WTC11 (cell line): ENCODE measurements around the gene MYH10. TPM values are rescaled to one million over a fixed set of nuclear protein-coding genes. Genes with fewer than 3 reads are reported as not detected.

ENCODE experiments used
- ATAC-seq: fragments of 200-7000 bp; cut with Tn5 transposase; 2 replicates; pipeline ENCODE4 v1.10.0; 2021; ENCODE audit warnings: mild to moderate bottlenecking, moderate library complexity
- CTCF ChIA-PET: fragments of 300-600 bp; sonication (Branson Sonifier 250); formaldehyde crosslinking; loops from one replicate; lab custom pipeline; 2021; ENCODE audit warnings: antibody characterized with exemption; lab: Charles Lee
- POLR2A ChIA-PET: fragments of 350-600 bp; sonication (Branson Sonifier 250); formaldehyde crosslinking; loops from one replicate; lab custom pipeline; 2021; ENCODE audit warnings: antibody characterized with exemption; lab: Charles Lee
- DNase-seq: peaks from one replicate; pipeline ENCODE4 v3.0.0; 2021; ENCODE audit warnings: low spot score
- H3K27ac Mint-ChIP-seq: 2 replicates; pipeline ENCODE4 v1.8.0; 2021; ENCODE audit warnings: mixed read lengths
- H3K27me3 Mint-ChIP-seq: 2 replicates; pipeline ENCODE4 v1.8.0; 2021; ENCODE audit warnings: low read depth, mild to moderate bottlenecking, moderate library complexity, mixed read lengths
- H3K36me3 Mint-ChIP-seq: 2 replicates; pipeline ENCODE4 v1.8.0; 2021; ENCODE audit warnings: mixed read lengths
- H3K4me1 Mint-ChIP-seq: 2 replicates; pipeline ENCODE4 v1.8.0; 2022; ENCODE audit warnings: mixed read lengths
- H3K4me3 Mint-ChIP-seq: 2 replicates; pipeline ENCODE4 v1.8.0; 2021; ENCODE audit warnings: mild to moderate bottlenecking, moderate library complexity, mixed read lengths
- H3K9me3 Mint-ChIP-seq: 2 replicates; pipeline ENCODE4 v1.8.0; 2021; ENCODE audit warnings: mixed read lengths
- ETV6 ChIP-seq: sonication (generic); formaldehyde crosslinking; IDR thresholded peaks from 2 replicates; pipeline ENCODE4 v1.8.1; 2022; ENCODE audit warnings: mild to moderate bottlenecking, missing genetic modification reagents
- FOXP1 ChIP-seq: sonication (generic); formaldehyde crosslinking; IDR thresholded peaks from 2 replicates; pipeline ENCODE4 v1.8.0; 2022; ENCODE audit warnings: missing genetic modification reagents, mild to moderate bottlenecking, moderate library complexity, borderline replicate concordance
- KAT7 ChIP-seq: sonication (generic); formaldehyde crosslinking; IDR thresholded peaks from 2 replicates; pipeline ENCODE4 v1.8.1; 2023; ENCODE audit warnings: missing genetic modification reagents, mild to moderate bottlenecking, borderline replicate concordance
- NFE2L1 ChIP-seq: sonication (generic); formaldehyde crosslinking; IDR thresholded peaks from 2 replicates; pipeline ENCODE4 v1.8.1; 2023; ENCODE audit warnings: missing genetic modification reagents
- NFYB ChIP-seq: sonication (generic); formaldehyde crosslinking; conservative IDR thresholded peaks from 2 replicates; pipeline ENCODE4 v1.8.0; 2022; ENCODE audit warnings: low read depth, missing genetic modification reagents
- TP53 ChIP-seq: sonication (generic); formaldehyde crosslinking; IDR thresholded peaks from 2 replicates; pipeline ENCODE4 v1.8.1; 2023; ENCODE audit warnings: mild to moderate bottlenecking, missing genetic modification reagents
- ZNF232 ChIP-seq: sonication (generic); formaldehyde crosslinking; IDR thresholded peaks from 2 replicates; pipeline ENCODE4 v1.8.0; 2022; ENCODE audit warnings: mild to moderate bottlenecking, missing genetic modification reagents
- ZNF396 ChIP-seq: fragments of 250-450 bp; sonication (Bioruptor Pico); IDR thresholded peaks from 2 replicates; pipeline ENCODE4 v1.8.0; 2021; ENCODE audit warnings: mild to moderate bottlenecking, moderate library complexity, borderline replicate concordance
- ZNF671 ChIP-seq: fragments of 250-450 bp; sonication (Bioruptor Pico); IDR thresholded peaks from 2 replicates; pipeline ENCODE4 v1.8.0; 2021; ENCODE audit warnings: mild to moderate bottlenecking
- total RNA-seq: library from RNA; stranded (reverse); gene quantifications from 3 replicates; pipeline ENCODE4 v1.2.3, GENCODE V29; 2021
- TF ChIP-seq, protein P1 (sequence below): sonication (generic); formaldehyde crosslinking; IDR thresholded peaks from 2 replicates; pipeline ENCODE4 v1.8.0; 2023; ENCODE audit warnings: missing genetic modification reagents, mild to moderate bottlenecking, borderline replicate concordance
- TF ChIP-seq, protein P2 (sequence below): fragments of 250-450 bp; sonication (Bioruptor Pico); IDR thresholded peaks from 2 replicates; pipeline ENCODE4 v1.9.0; 2021; ENCODE audit warnings: mild to moderate bottlenecking
- TF ChIP-seq, protein P3 (sequence below): sonication (generic); formaldehyde crosslinking; IDR thresholded peaks from 2 replicates; pipeline ENCODE4 v1.8.1; 2023; ENCODE audit warnings: mild to moderate bottlenecking, missing genetic modification reagents
- TF ChIP-seq, protein P4 (sequence below): fragments of 250-450 bp; sonication (Bioruptor Pico); IDR thresholded peaks from 2 replicates; pipeline ENCODE4 v2.1.2; 2022; ENCODE audit warnings: mild to moderate bottlenecking, moderate library complexity
- TF ChIP-seq, protein P5 (sequence below): sonication (generic); formaldehyde crosslinking; IDR thresholded peaks from 2 replicates; pipeline ENCODE4 v1.8.0; 2022; ENCODE audit warnings: missing genetic modification reagents
- TF ChIP-seq, protein P6 (sequence below): sonication (generic); formaldehyde crosslinking; conservative IDR thresholded peaks from 2 replicates; pipeline ENCODE4 v1.8.1; 2022; ENCODE audit warnings: mild to moderate bottlenecking, missing genetic modification reagents
- TF ChIP-seq, protein P7 (sequence below): sonication (generic); formaldehyde crosslinking; IDR thresholded peaks from 2 replicates; pipeline ENCODE4 v1.8.1; 2023; ENCODE audit warnings: mild to moderate bottlenecking, moderate library complexity, missing genetic modification reagents
- TF ChIP-seq, protein P8 (sequence below): sonication (generic); formaldehyde crosslinking; IDR thresholded peaks from 2 replicates; pipeline ENCODE4 v1.8.1; 2023; ENCODE audit warnings: mild to moderate bottlenecking, missing genetic modification reagents
- TF ChIP-seq, protein P9 (sequence below): fragments of 250-450 bp; sonication (Bioruptor Pico); IDR thresholded peaks from 2 replicates; pipeline ENCODE4 v1.9.0; 2021; ENCODE audit warnings: moderate library complexity, mild to moderate bottlenecking, inconsistent platforms, borderline replicate concordance

MYH10 gene
- total RNA-seq, 1 experiment from 2014 or later = 231 TPM

DNA sequence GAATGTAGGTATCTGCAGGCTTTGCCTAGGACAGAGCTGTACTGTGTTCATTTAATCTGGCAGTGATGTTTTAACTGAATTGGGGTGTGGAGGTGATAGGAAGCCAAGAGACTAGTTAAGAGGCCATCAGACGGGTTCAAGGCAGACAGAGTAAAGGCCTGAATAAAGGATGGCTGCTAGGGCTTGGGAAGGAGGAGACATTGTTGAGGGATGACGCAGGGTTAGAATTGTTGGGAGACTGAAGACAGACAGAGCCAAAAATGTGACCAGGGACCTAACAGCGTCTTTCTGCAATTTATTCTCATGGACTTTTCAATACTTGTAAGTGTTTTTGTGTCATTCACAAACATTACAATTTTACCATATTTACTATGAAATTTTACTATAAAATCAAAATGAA lies 48.6 kb upstream of the MYH10 start:
- no peak for ATAC-seq
- ChIA-PET POLR2A (no interaction called here), CTCF (interaction anchor here (0.7 kb wide), 1 partner anchor 19 kb away, joined by 3 read pairs; no protein-coding TSS in a partner anchor)
- no peak overlapping the region for H3K27ac Mint-ChIP-seq
- peaks cover 9% of the 10 kb centered on the region for H3K9me3 Mint-ChIP-seq
- TF ChIP-seq, protein P1, sequence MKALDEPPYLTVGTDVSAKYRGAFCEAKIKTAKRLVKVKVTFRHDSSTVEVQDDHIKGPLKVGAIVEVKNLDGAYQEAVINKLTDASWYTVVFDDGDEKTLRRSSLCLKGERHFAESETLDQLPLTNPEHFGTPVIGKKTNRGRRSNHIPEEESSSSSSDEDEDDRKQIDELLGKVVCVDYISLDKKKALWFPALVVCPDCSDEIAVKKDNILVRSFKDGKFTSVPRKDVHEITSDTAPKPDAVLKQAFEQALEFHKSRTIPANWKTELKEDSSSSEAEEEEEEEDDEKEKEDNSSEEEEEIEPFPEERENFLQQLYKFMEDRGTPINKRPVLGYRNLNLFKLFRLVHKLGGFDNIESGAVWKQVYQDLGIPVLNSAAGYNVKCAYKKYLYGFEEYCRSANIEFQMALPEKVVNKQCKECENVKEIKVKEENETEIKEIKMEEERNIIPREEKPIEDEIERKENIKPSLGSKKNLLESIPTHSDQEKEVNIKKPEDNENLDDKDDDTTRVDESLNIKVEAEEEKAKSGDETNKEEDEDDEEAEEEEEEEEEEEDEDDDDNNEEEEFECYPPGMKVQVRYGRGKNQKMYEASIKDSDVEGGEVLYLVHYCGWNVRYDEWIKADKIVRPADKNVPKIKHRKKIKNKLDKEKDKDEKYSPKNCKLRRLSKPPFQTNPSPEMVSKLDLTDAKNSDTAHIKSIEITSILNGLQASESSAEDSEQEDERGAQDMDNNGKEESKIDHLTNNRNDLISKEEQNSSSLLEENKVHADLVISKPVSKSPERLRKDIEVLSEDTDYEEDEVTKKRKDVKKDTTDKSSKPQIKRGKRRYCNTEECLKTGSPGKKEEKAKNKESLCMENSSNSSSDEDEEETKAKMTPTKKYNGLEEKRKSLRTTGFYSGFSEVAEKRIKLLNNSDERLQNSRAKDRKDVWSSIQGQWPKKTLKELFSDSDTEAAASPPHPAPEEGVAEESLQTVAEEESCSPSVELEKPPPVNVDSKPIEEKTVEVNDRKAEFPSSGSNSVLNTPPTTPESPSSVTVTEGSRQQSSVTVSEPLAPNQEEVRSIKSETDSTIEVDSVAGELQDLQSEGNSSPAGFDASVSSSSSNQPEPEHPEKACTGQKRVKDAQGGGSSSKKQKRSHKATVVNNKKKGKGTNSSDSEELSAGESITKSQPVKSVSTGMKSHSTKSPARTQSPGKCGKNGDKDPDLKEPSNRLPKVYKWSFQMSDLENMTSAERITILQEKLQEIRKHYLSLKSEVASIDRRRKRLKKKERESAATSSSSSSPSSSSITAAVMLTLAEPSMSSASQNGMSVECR = no peak
- TF ChIP-seq, protein P2, sequence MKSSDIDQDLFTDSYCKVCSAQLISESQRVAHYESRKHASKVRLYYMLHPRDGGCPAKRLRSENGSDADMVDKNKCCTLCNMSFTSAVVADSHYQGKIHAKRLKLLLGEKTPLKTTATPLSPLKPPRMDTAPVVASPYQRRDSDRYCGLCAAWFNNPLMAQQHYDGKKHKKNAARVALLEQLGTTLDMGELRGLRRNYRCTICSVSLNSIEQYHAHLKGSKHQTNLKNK = no peak
- TF ChIP-seq, protein P3, sequence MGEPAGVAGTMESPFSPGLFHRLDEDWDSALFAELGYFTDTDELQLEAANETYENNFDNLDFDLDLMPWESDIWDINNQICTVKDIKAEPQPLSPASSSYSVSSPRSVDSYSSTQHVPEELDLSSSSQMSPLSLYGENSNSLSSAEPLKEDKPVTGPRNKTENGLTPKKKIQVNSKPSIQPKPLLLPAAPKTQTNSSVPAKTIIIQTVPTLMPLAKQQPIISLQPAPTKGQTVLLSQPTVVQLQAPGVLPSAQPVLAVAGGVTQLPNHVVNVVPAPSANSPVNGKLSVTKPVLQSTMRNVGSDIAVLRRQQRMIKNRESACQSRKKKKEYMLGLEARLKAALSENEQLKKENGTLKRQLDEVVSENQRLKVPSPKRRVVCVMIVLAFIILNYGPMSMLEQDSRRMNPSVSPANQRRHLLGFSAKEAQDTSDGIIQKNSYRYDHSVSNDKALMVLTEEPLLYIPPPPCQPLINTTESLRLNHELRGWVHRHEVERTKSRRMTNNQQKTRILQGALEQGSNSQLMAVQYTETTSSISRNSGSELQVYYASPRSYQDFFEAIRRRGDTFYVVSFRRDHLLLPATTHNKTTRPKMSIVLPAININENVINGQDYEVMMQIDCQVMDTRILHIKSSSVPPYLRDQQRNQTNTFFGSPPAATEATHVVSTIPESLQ (CRISPR knock-in tag) = no peak
- TF ChIP-seq, protein P4, sequence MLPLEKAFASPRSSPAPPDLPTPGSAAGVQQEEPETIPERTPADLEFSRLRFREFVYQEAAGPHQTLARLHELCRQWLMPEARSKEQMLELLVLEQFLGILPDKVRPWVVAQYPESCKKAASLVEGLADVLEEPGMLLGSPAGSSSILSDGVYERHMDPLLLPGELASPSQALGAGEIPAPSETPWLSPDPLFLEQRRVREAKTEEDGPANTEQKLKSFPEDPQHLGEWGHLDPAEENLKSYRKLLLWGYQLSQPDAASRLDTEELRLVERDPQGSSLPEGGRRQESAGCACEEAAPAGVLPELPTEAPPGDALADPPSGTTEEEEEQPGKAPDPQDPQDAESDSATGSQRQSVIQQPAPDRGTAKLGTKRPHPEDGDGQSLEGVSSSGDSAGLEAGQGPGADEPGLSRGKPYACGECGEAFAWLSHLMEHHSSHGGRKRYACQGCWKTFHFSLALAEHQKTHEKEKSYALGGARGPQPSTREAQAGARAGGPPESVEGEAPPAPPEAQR (CRISPR knock-in tag) = no peak
- TF ChIP-seq ZNF671 (CRISPR knock-in tag) (no peak), ETV6 (CRISPR knock-in tag) (no peak), NFYB (CRISPR knock-in tag) (no peak), ZNF232 (no peak), FOXP1 (CRISPR knock-in tag) (no peak), ZNF396 (CRISPR knock-in tag) (no peak), NFE2L1 (no peak), KAT7 (CRISPR knock-in tag) (no peak), TP53 (CRISPR knock-in tag) (no peak)
- TF ChIP-seq, protein P5, sequence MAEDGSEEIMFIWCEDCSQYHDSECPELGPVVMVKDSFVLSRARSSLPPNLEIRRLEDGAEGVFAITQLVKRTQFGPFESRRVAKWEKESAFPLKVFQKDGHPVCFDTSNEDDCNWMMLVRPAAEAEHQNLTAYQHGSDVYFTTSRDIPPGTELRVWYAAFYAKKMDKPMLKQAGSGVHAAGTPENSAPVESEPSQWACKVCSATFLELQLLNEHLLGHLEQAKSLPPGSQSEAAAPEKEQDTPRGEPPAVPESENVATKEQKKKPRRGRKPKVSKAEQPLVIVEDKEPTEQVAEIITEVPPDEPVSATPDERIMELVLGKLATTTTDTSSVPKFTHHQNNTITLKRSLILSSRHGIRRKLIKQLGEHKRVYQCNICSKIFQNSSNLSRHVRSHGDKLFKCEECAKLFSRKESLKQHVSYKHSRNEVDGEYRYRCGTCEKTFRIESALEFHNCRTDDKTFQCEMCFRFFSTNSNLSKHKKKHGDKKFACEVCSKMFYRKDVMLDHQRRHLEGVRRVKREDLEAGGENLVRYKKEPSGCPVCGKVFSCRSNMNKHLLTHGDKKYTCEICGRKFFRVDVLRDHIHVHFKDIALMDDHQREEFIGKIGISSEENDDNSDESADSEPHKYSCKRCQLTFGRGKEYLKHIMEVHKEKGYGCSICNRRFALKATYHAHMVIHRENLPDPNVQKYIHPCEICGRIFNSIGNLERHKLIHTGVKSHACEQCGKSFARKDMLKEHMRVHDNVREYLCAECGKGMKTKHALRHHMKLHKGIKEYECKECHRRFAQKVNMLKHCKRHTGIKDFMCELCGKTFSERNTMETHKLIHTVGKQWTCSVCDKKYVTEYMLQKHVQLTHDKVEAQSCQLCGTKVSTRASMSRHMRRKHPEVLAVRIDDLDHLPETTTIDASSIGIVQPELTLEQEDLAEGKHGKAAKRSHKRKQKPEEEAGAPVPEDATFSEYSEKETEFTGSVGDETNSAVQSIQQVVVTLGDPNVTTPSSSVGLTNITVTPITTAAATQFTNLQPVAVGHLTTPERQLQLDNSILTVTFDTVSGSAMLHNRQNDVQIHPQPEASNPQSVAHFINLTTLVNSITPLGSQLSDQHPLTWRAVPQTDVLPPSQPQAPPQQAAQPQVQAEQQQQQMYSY (CRISPR knock-in tag) = no peak
- TF ChIP-seq, protein P6, sequence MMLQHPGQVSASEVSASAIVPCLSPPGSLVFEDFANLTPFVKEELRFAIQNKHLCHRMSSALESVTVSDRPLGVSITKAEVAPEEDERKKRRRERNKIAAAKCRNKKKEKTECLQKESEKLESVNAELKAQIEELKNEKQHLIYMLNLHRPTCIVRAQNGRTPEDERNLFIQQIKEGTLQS (CRISPR knock-in tag) = no peak
- TF ChIP-seq, protein P7, sequence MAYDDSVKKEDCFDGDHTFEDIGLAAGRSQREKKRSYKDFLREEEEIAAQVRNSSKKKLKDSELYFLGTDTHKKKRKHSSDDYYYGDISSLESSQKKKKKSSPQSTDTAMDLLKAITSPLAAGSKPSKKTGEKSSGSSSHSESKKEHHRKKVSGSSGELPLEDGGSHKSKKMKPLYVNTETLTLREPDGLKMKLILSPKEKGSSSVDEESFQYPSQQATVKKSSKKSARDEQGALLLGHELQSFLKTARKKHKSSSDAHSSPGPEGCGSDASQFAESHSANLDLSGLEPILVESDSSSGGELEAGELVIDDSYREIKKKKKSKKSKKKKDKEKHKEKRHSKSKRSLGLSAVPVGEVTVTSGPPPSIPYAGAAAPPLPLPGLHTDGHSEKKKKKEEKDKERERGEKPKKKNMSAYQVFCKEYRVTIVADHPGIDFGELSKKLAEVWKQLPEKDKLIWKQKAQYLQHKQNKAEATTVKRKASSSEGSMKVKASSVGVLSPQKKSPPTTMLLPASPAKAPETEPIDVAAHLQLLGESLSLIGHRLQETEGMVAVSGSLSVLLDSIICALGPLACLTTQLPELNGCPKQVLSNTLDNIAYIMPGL (CRISPR knock-in tag) = no peak
- TF ChIP-seq, protein P8, sequence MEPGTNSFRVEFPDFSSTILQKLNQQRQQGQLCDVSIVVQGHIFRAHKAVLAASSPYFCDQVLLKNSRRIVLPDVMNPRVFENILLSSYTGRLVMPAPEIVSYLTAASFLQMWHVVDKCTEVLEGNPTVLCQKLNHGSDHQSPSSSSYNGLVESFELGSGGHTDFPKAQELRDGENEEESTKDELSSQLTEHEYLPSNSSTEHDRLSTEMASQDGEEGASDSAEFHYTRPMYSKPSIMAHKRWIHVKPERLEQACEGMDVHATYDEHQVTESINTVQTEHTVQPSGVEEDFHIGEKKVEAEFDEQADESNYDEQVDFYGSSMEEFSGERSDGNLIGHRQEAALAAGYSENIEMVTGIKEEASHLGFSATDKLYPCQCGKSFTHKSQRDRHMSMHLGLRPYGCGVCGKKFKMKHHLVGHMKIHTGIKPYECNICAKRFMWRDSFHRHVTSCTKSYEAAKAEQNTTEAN (CRISPR knock-in tag) = no peak
- TF ChIP-seq, protein P9, sequence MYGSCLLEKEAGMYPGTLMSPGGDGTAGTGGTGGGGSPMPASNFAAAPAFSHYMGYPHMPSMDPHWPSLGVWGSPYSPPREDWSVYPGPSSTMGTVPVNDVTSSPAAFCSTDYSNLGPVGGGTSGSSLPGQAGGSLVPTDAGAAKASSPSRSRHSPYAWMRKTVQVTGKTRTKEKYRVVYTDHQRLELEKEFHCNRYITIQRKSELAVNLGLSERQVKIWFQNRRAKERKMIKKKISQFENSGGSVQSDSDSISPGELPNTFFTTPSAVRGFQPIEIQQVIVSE (CRISPR knock-in tag) = no peak
- H3K4me1 Mint-ChIP-seq = peaks cover 25% of the 10 kb centered on the region
- H3K36me3 Mint-ChIP-seq = no peaks in the 10 kb centered on the region
- DNase-seq = no peak
- no peak overlapping the region for H3K4me3 Mint-ChIP-seq
- H3K27me3 Mint-ChIP-seq = no peaks in the 10 kb centered on the region; the same call in 1 of the 2 replicates
